GM23248 (cell line): ENCODE results near the gene ITFG1.

ENCODE experiments used
- EZH2 ChIP-seq: fragments of 200-600 bp; sonication (generic); IDR thresholded peaks from 2 replicates; pipeline ENCODE4 v1.6.1; 2018; ENCODE audit warnings: antibody characterized with exemption, mild to moderate bottlenecking; ENCODE audit not compliant: insufficient read depth, poor library complexity, severe bottlenecking
- EZH2phosphoT487 ChIP-seq: fragments of 200-600 bp; sonication (generic); IDR thresholded peaks from 2 replicates; pipeline ENCODE4 v1.6.1; 2018; ENCODE audit warnings: antibody characterized with exemption, moderate library complexity, mild to moderate bottlenecking, low read depth; ENCODE audit not compliant: insufficient read depth

GRCh38 chr16:47416869-47417268 is 44.0 kb downstream of the ITFG1 start:
- no peak for TF ChIP-seq EZH2
- no peak for TF ChIP-seq EZH2phosphoT487
